GM13976 (cell line): Measurements from ENCODE around the gene TSBP1.
"Not testable (repeated sequence)": the region's sequence is repeated elsewhere in the genome, so short reads cannot be mapped to it uniquely, and the experiment has no call there.

Experiments used
- DNase-seq: peaks from one replicate; pipeline ENCODE4 v3.0.0; 2012; ENCODE audit warnings: low spot score
- in situ Hi-C: fragments of 300-500 bp; cut with MboI; formaldehyde crosslinking; loops from one replicate; pipeline ENCODE4 v1.12.0; 2022; ENCODE audit warnings: low sequenced_read_pairs, mixed read lengths, inconsistent platforms; ENCODE audit not compliant: unreplicated experiment
- TF ChIP-seq, protein P1 (sequence below): IDR thresholded peaks from 2 replicates; pipeline ENCODE4 v1.5.1; 2012; ENCODE audit warnings: borderline replicate concordance, mild to moderate bottlenecking; ENCODE audit not compliant: insufficient read depth; ENCODE audit errors: extremely low read depth, missing control alignments, control extremely low read depth

The TSBP1 gene

DNA sequence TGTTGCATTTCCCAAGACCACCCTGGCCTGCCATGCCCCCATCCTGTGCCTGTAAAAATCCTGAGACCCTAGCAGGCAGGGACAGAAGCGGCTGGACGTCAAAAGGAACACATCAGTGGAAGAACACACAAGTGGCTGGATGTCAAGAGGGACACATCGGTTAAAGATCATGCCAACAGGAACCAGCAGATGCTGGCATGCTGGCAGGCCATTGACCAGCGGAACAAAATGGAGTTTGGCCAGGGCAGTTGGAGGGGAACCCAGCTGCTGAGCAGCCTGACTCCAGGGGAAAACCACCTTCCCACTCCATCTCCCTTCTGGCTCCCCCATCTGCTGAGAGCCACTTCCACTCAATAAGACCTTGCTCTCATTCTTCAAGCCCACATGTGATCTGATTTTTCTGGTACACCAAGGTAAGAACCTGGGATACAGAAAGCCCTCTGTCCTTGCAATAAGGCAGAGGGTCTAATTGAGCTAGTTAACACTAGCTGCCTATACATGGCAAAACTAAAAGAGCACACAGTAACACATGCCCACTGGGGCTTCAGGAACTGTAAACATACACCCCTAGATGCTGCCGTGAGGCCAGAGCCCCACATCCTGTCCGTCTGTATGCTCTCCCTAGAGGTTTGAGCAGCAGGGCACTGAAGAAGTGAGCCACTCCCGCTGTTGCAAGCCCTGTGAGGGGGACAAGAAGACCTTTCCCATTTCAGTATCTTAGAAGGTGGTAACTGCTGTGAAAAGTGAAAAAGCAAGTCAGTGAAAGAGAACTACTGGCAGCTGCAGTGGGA, 4.2 kb upstream of the TSBP1 start:
- in situ Hi-C loops, result no loop called here
- TF ChIP-seq, protein P1, sequence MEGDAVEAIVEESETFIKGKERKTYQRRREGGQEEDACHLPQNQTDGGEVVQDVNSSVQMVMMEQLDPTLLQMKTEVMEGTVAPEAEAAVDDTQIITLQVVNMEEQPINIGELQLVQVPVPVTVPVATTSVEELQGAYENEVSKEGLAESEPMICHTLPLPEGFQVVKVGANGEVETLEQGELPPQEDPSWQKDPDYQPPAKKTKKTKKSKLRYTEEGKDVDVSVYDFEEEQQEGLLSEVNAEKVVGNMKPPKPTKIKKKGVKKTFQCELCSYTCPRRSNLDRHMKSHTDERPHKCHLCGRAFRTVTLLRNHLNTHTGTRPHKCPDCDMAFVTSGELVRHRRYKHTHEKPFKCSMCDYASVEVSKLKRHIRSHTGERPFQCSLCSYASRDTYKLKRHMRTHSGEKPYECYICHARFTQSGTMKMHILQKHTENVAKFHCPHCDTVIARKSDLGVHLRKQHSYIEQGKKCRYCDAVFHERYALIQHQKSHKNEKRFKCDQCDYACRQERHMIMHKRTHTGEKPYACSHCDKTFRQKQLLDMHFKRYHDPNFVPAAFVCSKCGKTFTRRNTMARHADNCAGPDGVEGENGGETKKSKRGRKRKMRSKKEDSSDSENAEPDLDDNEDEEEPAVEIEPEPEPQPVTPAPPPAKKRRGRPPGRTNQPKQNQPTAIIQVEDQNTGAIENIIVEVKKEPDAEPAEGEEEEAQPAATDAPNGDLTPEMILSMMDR, result no peak
- DNase-seq, result no peak

DNA sequence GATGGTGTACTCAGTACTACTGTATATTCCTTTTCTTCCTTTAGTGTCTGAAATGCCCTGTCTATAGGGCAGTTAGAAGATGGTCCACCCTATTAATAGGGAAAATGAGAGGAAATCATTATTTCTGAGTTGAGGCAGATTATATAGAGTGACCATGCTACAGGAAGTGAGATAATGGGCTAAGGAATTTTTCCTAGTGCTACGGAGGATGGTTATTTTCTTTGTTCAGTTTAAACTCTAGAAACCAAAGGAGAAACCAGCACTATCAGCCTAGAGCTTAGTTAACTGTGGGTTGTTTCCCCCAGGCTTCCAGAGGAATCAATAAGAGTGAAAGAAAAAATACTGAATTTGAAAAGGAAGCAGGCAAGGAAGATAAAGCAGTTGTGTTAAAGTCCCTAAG, 474 bp downstream of the TSBP1 start:
- DNase-seq, result no peak
- TF ChIP-seq, protein P1, result no peak
- in situ Hi-C loops, result no loop called here

DNA sequence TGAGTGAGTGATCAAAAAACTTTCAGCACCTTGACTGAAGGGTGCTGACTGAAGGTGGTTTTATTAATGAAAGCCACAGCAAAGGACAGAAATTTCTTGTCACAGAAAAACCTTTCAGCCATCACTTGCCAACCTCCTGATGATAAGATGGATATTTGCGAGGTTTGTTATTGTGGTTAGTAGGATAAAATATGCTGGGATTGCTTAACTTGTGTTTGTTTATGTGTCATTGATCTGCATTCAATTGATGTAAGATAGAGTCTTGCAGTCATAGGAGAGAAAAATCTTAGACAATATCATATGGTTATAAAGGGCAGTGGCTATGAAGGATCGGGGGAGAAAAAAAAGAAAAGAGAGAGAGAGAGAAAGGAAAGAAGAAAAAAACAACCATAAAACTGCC, 1.2 kb downstream of the TSBP1 start:
- TF ChIP-seq, protein P1, result no peak
- DNase-seq, result no peak
- in situ Hi-C loops, result no loop called here

DNA sequence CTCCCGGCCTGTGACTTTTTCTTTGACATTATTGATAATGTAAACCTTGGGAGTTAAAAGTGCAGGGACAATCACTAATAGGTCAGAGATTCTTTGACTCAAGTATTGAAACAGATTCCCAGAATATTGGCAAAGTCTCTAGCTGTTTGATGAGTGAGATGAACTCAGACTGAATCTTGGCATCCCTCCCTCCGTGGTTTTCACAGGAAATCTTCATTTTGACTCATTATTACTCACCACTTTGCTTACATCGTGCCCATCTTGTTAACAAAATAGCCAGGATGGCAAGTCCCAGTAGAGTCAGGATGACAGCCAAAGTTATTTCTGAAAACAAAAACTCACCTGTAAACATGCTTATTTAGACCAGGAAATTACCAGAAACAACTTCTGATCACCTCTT, 2.0 kb downstream of the TSBP1 start:
- no peak for DNase-seq
- TF ChIP-seq, protein P1, result no peak
- in situ Hi-C loops, result no loop called here

DNA sequence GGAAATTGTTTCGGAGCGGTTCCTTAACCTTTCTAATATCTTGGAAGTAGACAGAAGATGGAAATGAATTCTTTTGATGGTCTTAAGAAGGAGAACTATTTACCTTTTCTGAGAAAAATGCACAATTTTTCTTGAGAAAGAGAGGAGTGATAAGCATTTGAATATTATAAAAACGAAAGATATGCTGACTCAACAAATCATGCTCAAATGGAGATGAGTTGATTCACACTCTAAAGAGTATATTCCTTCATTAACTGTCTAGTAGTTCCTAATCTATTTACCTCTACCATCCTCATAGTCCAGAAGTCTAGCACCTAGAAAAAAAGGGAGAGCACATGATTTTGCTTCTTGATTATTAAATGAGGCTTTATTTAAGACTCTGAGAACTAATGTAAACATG, 4.1 kb downstream of the TSBP1 start:
- TF ChIP-seq, protein P1, result no peak
- in situ Hi-C loops, result no loop called here
- DNase-seq, result no peak

DNA sequence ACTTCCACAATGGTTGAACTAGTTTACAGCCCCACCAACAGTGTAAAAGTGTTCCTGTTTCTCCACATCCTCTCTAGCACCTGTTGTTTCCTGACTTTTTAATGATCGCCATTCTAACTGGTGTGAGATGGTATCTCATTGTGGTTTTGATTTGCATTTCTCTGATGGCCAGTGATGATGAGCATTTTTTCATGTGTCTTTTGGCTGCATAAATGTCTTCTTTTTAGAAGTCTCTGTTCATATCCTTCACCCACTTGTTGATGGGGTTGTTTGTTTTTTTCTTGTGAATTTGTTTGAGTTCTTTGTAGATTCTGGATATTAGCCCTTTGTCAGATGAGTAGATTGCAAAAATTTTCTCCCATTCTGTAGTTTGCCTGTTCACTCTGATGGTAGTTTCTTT, 12.5 kb downstream of the TSBP1 start:
- DNase-seq, in situ Hi-C loops: not testable (repeated sequence)

DNA sequence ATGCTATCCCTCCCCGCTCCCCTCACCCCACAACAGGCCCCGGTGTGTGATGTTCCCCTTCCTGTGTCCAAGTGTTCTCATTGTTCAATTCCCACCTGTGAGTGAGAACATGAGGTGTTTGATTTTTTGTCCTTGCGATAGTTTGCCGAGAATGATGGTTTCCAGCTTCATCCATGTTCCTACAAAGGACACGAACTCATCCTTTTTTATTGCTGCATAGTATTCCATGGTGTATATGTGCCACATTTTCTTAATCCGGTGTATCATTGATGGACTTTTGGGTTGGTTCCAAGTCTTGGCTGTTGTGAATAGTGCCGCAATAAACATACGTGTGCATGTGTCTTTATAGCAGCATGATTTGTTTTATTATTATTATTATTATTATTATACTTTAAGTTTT, 13.2 kb downstream of the TSBP1 start:
- in situ Hi-C loops, DNase-seq: not testable (repeated sequence)

DNA sequence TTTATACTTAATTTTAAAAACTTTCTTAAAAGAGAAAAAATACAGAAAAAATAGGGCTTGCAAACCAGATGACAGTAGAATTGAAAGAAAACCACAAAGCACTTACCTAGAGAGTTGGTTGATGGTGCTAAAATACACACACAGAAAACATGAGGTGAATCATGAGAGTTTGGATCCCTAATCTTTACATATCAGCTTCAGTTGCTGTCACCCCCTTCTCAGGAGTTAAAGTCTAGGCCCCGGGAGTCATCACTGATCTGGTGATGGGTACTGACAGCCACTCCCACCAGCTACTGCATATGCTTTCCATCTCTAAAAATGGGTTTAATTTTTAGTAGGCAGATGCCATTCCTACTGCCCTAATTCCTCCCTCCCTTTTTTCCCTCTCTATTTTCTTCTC, 16.7 kb downstream of the TSBP1 start:
- in situ Hi-C loops, result no loop called here
- no peak for DNase-seq
- TF ChIP-seq, protein P1, result no peak
